CD4-positive, alpha-beta memory T cell (primary cell): ENCODE data around the gene AMMECR1L. TPM values are rescaled to one million over a fixed set of nuclear protein-coding genes. Genes with fewer than 3 reads are reported as not detected.
A peak's percentile ranks its signal among the peaks of the same experiment; 100 is the strongest.
"Not testable (repeated sequence)": the region's sequence is repeated elsewhere in the genome, so short reads cannot be mapped to it uniquely, and the experiment has no call there.

Experiments
- CTCF ChIA-PET: fragments of 350-600 bp; sonication (Branson Sonifier 250); formaldehyde crosslinking; loops from one replicate; lab custom pipeline; 2021; ENCODE audit warnings: inconsistent platforms; ENCODE audit not compliant: partially characterized antibody; lab: Charles Lee
- POLR2A ChIA-PET: fragments of 350-600 bp; sonication (Branson Sonifier 250); formaldehyde crosslinking; loops from one replicate; lab custom pipeline; 2021; ENCODE audit not compliant: partially characterized antibody; lab: Charles Lee
- DNase-seq, 5 donors: peaks; one replicate each; pipeline versions ENCODE4 v3.0.0 to v3.0.0-alpha.2; 2020 to 2022; ENCODE audit warnings: mixed read lengths in 1 of 5
- H3K27ac ChIP-seq: one replicate; pipeline ENCODE4 v1.7.0; 2013; ENCODE audit warnings: low read depth, low read length
- H3K27me3 ChIP-seq: 2 replicates; pipeline ENCODE4 v1.7.0; 2013; ENCODE audit warnings: mild to moderate bottlenecking, low read length, moderate library complexity; ENCODE audit not compliant: insufficient read depth
- H3K36me3 ChIP-seq: 2 replicates; pipeline ENCODE4 v1.7.0; 2013; ENCODE audit warnings: mild to moderate bottlenecking, low read length, moderate library complexity; ENCODE audit not compliant: insufficient read depth
- H3K4me1 ChIP-seq: 2 replicates; pipeline ENCODE4 v1.7.0; 2013; ENCODE audit warnings: mild to moderate bottlenecking, low read length, moderate library complexity; ENCODE audit not compliant: insufficient read depth
- H3K4me3 ChIP-seq, 2 donors: one replicate each; pipeline ENCODE4 v1.7.0; 2013; ENCODE audit warnings: low read length in 2 of 2, mild to moderate bottlenecking in 1 of 2
- H3K9me3 ChIP-seq, 2 donors: one replicate each; pipeline ENCODE4 v1.7.0; 2013; ENCODE audit warnings: low read length in 2 of 2, control low read depth in 1 of 2; ENCODE audit not compliant: control insufficient read depth in 1 of 2
- H3K27ac Mint-ChIP-seq, 7 donors: one replicate each; pipeline ENCODE4 v1.8.0; 2020 to 2021; ENCODE audit warnings: mixed read lengths in 7 of 7, mild to moderate bottlenecking in 6 of 7, inconsistent platforms in 3 of 7, moderate library complexity in 3 of 7
- H3K27me3 Mint-ChIP-seq, 2 donors: one replicate each; pipeline ENCODE4 v1.8.0; 2020 to 2021; ENCODE audit warnings: mixed read lengths in 2 of 2
- H3K36me3 Mint-ChIP-seq, 2 donors: one replicate each; pipeline ENCODE4 v1.8.0; 2020 to 2021; ENCODE audit warnings: mixed read lengths in 2 of 2, inconsistent platforms in 1 of 2, mild to moderate bottlenecking in 1 of 2
- H3K4me1 Mint-ChIP-seq, 4 donors: one replicate each; pipeline ENCODE4 v1.8.0; 2020 to 2021; ENCODE audit warnings: mixed read lengths in 4 of 4, mild to moderate bottlenecking in 1 of 4
- H3K4me3 Mint-ChIP-seq, 8 donors: one replicate each; pipeline ENCODE4 v1.8.0; 2020 to 2021; ENCODE audit warnings: mixed read lengths in 8 of 8, mild to moderate bottlenecking in 7 of 8, moderate library complexity in 6 of 8, inconsistent platforms in 3 of 8
- H3K9me3 Mint-ChIP-seq, 8 donors: one replicate each; pipeline ENCODE4 v1.8.0; 2020 to 2021; ENCODE audit warnings: mixed read lengths in 8 of 8, mild to moderate bottlenecking in 5 of 8, inconsistent platforms in 3 of 8, moderate library complexity in 1 of 8
- intact Hi-C: fragments of 100-400 bp; cut with micrococcal nuclease; formaldehyde crosslinking; loops from one replicate; pipeline ENCODE4 v1.15.1; 2023
- polyA plus RNA-seq, 2 donors: library from polyadenylated mRNA; unstranded; fragments of 300-500 nt; fragmentation: Illumina TruSeq; gene quantifications; one replicate each; pipeline ENCODE4 v1.2.3, GENCODE V29; 2021
- total RNA-seq, 2 experiments: library from RNA; stranded (reverse); gene quantifications; one replicate each; pipeline ENCODE4 v1.2.3, GENCODE V29; 2021

The AMMECR1L gene
- total and polyA plus RNA-seq, 4 experiments from 2014 or later = 3.3 to 18.7 (median 13.6) TPM

DNA sequence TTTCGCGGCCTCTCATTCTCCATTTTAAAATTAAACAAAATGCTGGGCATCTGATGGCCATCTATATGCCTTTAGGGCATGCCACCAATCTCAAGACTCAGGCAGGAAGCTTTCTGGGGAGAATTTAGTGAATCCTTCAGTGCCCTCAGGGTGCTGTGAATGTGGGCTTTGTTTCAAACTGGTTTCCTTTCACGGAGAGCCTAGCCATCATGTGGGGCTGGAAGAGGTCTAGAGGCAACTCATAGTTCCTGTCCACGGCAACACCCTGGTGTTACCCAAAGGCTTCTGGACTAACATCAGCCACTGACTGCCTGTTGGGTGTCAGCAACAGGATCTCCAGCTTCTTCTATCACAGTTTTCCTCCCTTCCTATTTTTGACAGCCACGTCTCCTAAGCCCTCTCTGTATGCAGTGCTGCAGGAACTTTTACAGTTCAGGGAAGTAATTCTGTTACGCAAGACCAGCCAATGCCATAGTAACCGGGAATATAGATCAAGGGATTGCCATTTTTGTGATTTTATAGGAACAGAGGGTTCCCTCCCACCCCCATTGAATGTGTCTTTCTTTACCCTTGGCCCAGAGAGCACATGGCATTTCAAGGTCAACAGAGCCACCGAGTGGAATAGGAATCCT lies 66.8 kb downstream of the AMMECR1L start:
- Histone ChIP-seq H3K4me1 (no peaks in the 10 kb centered on the region), H3K4me3 (no peak overlapping the region), H3K27ac (no peak overlapping the region), H3K36me3 (no peaks in the 10 kb centered on the region), H3K9me3 (peaks cover 0 to 9% of the 10 kb centered on the region in 2 donors), H3K27me3 (no peaks in the 10 kb centered on the region)
- Mint-ChIP-seq H3K9me3 (peaks cover 0 to 27% (median 18%) of the 10 kb centered on the region in 8 donors), H3K27ac (no peak overlapping the region), H3K4me1 (no peaks in the 10 kb centered on the region), H3K27me3 (peaks cover 0 to 4% of the 10 kb centered on the region in 2 donors), H3K4me3 (no peak overlapping the region), H3K36me3 (peaks cover 0 to 10% of the 10 kb centered on the region in 2 donors)
- no peak for DNase-seq
- ChIA-PET POLR2A (no interaction called here), CTCF (interaction anchor here (0.7 kb wide), 1 partner anchor 24 kb away, joined by 3 read pairs; no protein-coding TSS in a partner anchor)
- intact Hi-C loops = no loop called here

DNA sequence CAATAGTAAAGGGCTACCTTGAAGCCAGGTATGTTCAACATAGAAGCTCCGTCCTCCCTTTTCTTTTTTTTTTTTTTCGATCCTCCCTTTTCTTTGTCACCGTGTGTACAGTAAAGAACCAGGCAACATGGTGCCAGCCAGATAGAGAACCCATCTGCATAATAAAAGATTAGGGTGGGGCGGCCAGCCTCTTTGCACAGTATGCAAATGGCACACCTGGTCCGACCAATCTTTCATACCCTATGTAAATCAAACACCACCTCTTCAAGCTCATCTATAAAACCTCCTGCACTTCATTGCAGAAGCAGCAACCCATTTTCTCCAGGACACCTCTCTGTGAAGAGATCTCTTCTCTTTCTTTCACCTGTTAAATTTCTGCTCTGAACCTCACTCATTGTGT lies 67.5 kb downstream of the AMMECR1L start:
- Histone ChIP-seq H3K27me3 (no peaks in the 10 kb centered on the region), H3K27ac (no peak overlapping the region), H3K9me3 (peaks cover 0 to 9% of the 10 kb centered on the region in 2 donors), H3K4me3 (no peak overlapping the region), H3K4me1 (no peaks in the 10 kb centered on the region), H3K36me3 (no peaks in the 10 kb centered on the region)
- Mint-ChIP-seq H3K36me3 (peaks cover 0 to 10% of the 10 kb centered on the region in 2 donors), H3K27me3 (peaks cover 0 to 5% of the 10 kb centered on the region in 2 donors), H3K9me3 (peaks cover 0 to 27% (median 18%) of the 10 kb centered on the region in 8 donors), H3K4me1 (no peaks in the 10 kb centered on the region), H3K4me3 (no peak overlapping the region), H3K27ac (no peak overlapping the region)
- POLR2A ChIA-PET = no interaction called here
- CTCF ChIA-PET = interaction anchor here (0.7 kb wide), 1 partner anchor 25 kb away, joined by 3 read pairs; no protein-coding TSS in a partner anchor
- intact Hi-C loops = no loop called here
- DNase-seq = no peak

DNA sequence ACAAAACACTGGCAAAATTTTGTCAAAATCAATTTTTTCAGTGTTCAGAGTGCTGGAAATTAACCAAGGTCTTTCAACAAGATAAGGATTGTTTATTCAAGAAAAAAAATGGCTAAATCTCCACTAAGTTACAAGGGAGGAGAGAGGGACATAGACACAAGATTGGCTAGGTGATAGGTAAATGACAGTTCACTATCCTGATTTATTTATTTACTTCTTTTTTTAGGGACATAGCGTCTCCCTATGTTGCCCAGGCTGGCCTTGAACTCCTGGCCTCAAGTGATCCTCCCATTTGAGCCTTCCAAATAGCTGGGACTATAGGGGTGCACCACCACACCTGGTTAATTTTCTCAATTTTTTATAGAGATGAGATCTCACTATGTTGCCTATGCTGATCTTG lies 71.1 kb downstream of the AMMECR1L start:
- no peak overlapping the region for H3K27ac ChIP-seq
- H3K9me3 ChIP-seq = no peaks in the 10 kb centered on the region
- Mint-ChIP-seq H3K4me3 (no peak overlapping the region), H3K4me1 (peaks cover 13 to 26% (median 21%) of the 10 kb centered on the region in 4 donors), H3K36me3 (peaks cover 3 to 16% of the 10 kb centered on the region in 2 donors), H3K27ac (no peak overlapping the region), H3K9me3 (peaks cover 0 to 9% (median 5%) of the 10 kb centered on the region in 8 donors), H3K27me3 (peaks cover 0 to 6% of the 10 kb centered on the region in 2 donors)
- CTCF ChIA-PET = no interaction called here
- POLR2A ChIA-PET = no interaction called here
- H3K36me3 ChIP-seq = no peaks in the 10 kb centered on the region
- H3K27me3 ChIP-seq = no peaks in the 10 kb centered on the region
- no peak overlapping the region for H3K4me3 ChIP-seq
- peaks cover 11% of the 10 kb centered on the region for H3K4me1 ChIP-seq
- intact Hi-C loops = loop anchor here (5.0 kb wide), 1 partner anchor 213 kb away; the partner anchor contains the start of gene SAP130
- DNase-seq = no peak

DNA sequence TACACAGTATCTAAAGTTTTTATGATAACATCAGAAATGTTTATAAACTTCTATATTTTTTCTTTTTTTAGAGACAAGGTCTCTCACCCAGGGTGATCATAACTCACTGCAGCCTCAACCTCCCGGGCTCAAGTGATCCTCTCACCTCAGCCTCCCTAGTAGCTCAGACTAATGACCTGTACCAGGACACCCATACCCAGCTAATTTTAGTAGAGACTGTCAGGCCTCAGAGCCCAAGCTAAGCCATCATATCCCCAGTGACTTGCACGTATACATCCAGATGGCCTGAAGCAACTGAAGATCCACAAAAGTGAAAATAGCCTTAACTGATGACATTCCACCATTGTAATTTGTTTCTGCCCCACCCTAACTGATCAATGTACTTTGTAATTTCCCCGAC lies 73.3 kb downstream of the AMMECR1L start:
- H3K36me3 ChIP-seq, DNase-seq, H3K4me3 ChIP-seq, H3K9me3 ChIP-seq, H3K27me3 ChIP-seq, H3K9me3 Mint-ChIP-seq, CTCF ChIA-PET, H3K27me3 Mint-ChIP-seq, H3K27ac ChIP-seq: not testable (repeated sequence)
- intact Hi-C loops = loop anchor here (5.0 kb wide), 1 partner anchor 215 kb away; the partner anchor contains the start of gene SAP130
- peaks cover 7 to 22% of the 10 kb centered on the region in 2 donors for H3K36me3 Mint-ChIP-seq
- POLR2A ChIA-PET = interaction anchor here (1.1 to 2.3 kb wide), 3 partner anchors 45 to 111 kb away, joined by 3 to 15 read pairs (median 11); partner anchors contain the start of genes POLR2D and SFT2D3
- H3K4me1 ChIP-seq = peaks cover 34% of the 10 kb centered on the region
- peak overlapping the region in 7 of 8 donors; percentile 10 to 99 (median 20) for H3K4me3 Mint-ChIP-seq
- peaks cover 24 to 47% (median 36%) of the 10 kb centered on the region in 4 donors for H3K4me1 Mint-ChIP-seq
- H3K27ac Mint-ChIP-seq = peak overlapping the region in 4 of 7 donors; percentile 5 to 100 (median 68)

Other genes with a start within 250 kb of the AMMECR1L start
- not detected for gene GPR17, start 239.8 kb downstream of the AMMECR1L start, total RNA-seq
- gene GPR17, start 239.8 kb downstream of the AMMECR1L start, polyA plus RNA-seq = not detected
- gene LIMS2, start 210.4 kb downstream of the AMMECR1L start, total RNA-seq = 1 to 10 TPM; 8.9 to 9.0 TPM
- 10 to 100 TPM in 1 of 2 donors, 1 to 10 TPM in 1; 6.0 to 15.9 TPM for gene LIMS2, start 210.4 kb downstream of the AMMECR1L start, polyA plus RNA-seq
- 10 to 100 TPM; 14.4 to 15.4 TPM for gene SFT2D3, start 184.5 kb downstream of the AMMECR1L start, total RNA-seq
- 1 to 10 TPM; 1.5 TPM for gene SFT2D3, start 184.5 kb downstream of the AMMECR1L start, polyA plus RNA-seq
- 10 to 100 TPM; 84.9 to 86.2 TPM for gene WDR33, start 74.8 kb downstream of the AMMECR1L start, total RNA-seq
- gene WDR33, start 74.8 kb downstream of the AMMECR1L start, polyA plus RNA-seq = 10 to 100 TPM; 19.4 to 55.9 TPM
- gene POLR2D, start 27.8 kb downstream of the AMMECR1L start, total RNA-seq = 10 to 100 TPM; 29.4 to 30.7 TPM
- gene POLR2D, start 27.8 kb downstream of the AMMECR1L start, polyA plus RNA-seq = 10 to 100 TPM; 33.1 to 44.9 TPM
- 10 to 100 TPM; 25.5 to 30.2 TPM for gene SAP130, start 142.1 kb upstream of the AMMECR1L start, total RNA-seq
- gene SAP130, start 142.1 kb upstream of the AMMECR1L start, polyA plus RNA-seq = 10 to 100 TPM in 1 of 2 donors, 1 to 10 TPM in 1; 3.1 to 17.9 TPM
- 10 to 100 TPM; 56.8 to 60.2 TPM for gene UGGT1, start 205.2 kb upstream of the AMMECR1L start, total RNA-seq
- gene UGGT1, start 205.2 kb upstream of the AMMECR1L start, polyA plus RNA-seq = 10 to 100 TPM in 1 of 2 donors, 1 to 10 TPM in 1; 6.5 to 18.9 TPM